Measurements from ENCODE around the gene EFL1. TPM values are rescaled to one million over a fixed set of nuclear protein-coding genes. Genes with fewer than 3 reads are reported as not detected.

Gene EFL1
- polyA plus RNA-seq, 1 donor (not counting 4 experiments of a cell fraction or from before 2014, with no cell fraction given): 32.0 TPM

DNA sequence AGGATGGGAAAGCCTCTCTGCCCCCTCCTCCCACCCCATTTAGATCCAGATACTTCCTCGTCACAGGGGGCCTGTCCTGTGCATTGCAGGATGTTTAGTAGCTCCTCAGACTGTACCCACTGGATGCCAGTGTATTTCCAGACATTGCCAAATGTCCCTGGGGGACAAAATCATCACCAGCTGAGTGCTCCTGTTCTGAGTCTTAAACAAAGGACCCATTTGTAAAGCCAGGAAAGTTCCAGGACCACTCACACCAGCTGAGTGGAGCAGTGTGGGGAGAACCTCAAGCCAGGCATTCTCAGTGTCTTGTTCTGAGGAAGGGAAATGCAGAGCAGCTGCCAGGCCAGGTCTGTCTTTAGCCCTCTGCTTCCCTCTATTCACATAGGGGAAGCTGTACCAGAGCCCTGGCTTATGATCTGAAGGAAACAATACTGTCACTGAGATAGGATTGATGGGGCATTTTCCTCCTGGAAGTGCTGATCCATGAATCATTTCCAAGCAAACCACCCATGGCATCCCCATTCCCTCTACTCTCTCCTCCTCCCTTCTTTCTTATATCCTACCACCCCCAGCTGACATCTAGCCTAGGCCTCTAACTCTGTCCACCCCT lies 149.3 kb downstream of the EFL1 start:
- Histone ChIP-seq H3K36me3 (ENCODE audit: control insufficient read depth in 2 of 2, extremely low read depth in 1 of 2, insufficient read depth in 2 of 2, low read length in 2 of 2) (no peaks in the 10 kb centered on the region), H3K4me3 (ENCODE audit: control insufficient read depth in 2 of 3, extremely low read depth in 1 of 3, insufficient read depth in 2 of 3, low read depth in 1 of 3, low read length in 3 of 3) (no peak overlapping the region), H3K9me3 (ENCODE audit: control insufficient read depth, low read depth, low read length) (no peaks in the 10 kb centered on the region), H3K9ac (ENCODE audit: control insufficient read depth, extremely low read depth, insufficient read depth, low read length) (no peak overlapping the region), H3K9me1 (ENCODE audit: control insufficient read depth, extremely low read depth, insufficient read depth, low read length) (no peaks in the 10 kb centered on the region), H3K27me3 (ENCODE audit: control insufficient read depth, extremely low read depth, insufficient read depth, low read length) (no peaks in the 10 kb centered on the region), H3K4me2 (ENCODE audit: control insufficient read depth, extremely low read depth, insufficient read depth, low read depth, low read length) (no peak overlapping the region), H3K4me1 (ENCODE audit: control insufficient read depth, extremely low read depth, insufficient read depth, low read length) (no peaks in the 10 kb centered on the region), H4K20me1 (ENCODE audit: control insufficient read depth, extremely low read depth, insufficient read depth, low read length) (no peaks in the 10 kb centered on the region), H2AFZ (ENCODE audit: control insufficient read depth, low read length) (no peak overlapping the region), H3K79me2 (ENCODE audit: control insufficient read depth, insufficient read depth, low read length) (no peaks in the 10 kb centered on the region), H3K27ac (ENCODE audit: control insufficient read depth, insufficient read depth, low read length) (no peak overlapping the region)
- DNase-seq (ENCODE audit: low read depth, low spot score) (no peak), FAIRE-seq (no peak)
- no peak for TF ChIP-seq EZH2 (IDR thresholded peaks at IDR 0.05; ENCODE audit: low read length)
- TF ChIP-seq, protein P1, sequence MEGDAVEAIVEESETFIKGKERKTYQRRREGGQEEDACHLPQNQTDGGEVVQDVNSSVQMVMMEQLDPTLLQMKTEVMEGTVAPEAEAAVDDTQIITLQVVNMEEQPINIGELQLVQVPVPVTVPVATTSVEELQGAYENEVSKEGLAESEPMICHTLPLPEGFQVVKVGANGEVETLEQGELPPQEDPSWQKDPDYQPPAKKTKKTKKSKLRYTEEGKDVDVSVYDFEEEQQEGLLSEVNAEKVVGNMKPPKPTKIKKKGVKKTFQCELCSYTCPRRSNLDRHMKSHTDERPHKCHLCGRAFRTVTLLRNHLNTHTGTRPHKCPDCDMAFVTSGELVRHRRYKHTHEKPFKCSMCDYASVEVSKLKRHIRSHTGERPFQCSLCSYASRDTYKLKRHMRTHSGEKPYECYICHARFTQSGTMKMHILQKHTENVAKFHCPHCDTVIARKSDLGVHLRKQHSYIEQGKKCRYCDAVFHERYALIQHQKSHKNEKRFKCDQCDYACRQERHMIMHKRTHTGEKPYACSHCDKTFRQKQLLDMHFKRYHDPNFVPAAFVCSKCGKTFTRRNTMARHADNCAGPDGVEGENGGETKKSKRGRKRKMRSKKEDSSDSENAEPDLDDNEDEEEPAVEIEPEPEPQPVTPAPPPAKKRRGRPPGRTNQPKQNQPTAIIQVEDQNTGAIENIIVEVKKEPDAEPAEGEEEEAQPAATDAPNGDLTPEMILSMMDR (optimal IDR thresholded peaks at IDR 0.05 in 1 of 3, IDR thresholded peaks at IDR 0.05 in 1 of 3, conservative IDR thresholded peaks at IDR 0.05 in 1 of 3; ENCODE audit: extremely low read depth in 1 of 3, insufficient read depth in 2 of 3, low read length in 3 of 3): no peak
- dilution Hi-C loops (cut with MboI; ENCODE audit: extremely low pct_ligation_motif_present, low sequenced_read_pairs): no loop called here

DNA sequence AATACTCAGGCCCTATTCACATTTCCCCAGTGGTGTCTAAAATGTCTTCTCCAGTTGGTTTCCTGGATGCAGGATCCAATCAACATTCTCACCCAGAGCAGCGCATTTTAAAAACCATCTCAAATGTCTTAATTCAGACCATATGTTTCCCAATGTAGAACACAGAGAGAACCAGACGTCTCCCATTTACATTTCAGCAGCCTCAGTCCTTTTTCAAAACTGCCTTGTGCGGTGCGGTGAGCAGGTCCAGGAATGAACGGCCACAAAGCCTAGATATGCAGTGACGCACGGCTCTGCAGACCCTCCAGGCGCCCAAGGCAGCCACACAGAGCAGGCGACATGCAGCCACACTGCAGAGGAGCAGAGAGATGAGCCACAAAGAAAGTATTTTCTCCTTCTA lies 150.6 kb downstream of the EFL1 start:
- Histone ChIP-seq H3K4me3 (ENCODE audit: control insufficient read depth in 2 of 3, extremely low read depth in 1 of 3, insufficient read depth in 2 of 3, low read depth in 1 of 3, low read length in 3 of 3) (no peak overlapping the region), H4K20me1 (ENCODE audit: control insufficient read depth, extremely low read depth, insufficient read depth, low read length) (no peaks in the 10 kb centered on the region), H3K9me1 (ENCODE audit: control insufficient read depth, extremely low read depth, insufficient read depth, low read length) (no peaks in the 10 kb centered on the region), H3K4me2 (ENCODE audit: control insufficient read depth, extremely low read depth, insufficient read depth, low read depth, low read length) (no peak overlapping the region), H3K36me3 (ENCODE audit: control insufficient read depth in 2 of 2, extremely low read depth in 1 of 2, insufficient read depth in 2 of 2, low read length in 2 of 2) (no peaks in the 10 kb centered on the region), H3K79me2 (ENCODE audit: control insufficient read depth, insufficient read depth, low read length) (no peaks in the 10 kb centered on the region), H3K9ac (ENCODE audit: control insufficient read depth, extremely low read depth, insufficient read depth, low read length) (no peak overlapping the region), H3K4me1 (ENCODE audit: control insufficient read depth, extremely low read depth, insufficient read depth, low read length) (no peaks in the 10 kb centered on the region), H3K27ac (ENCODE audit: control insufficient read depth, insufficient read depth, low read length) (no peak overlapping the region), H2AFZ (ENCODE audit: control insufficient read depth, low read length) (no peak overlapping the region), H3K9me3 (ENCODE audit: control insufficient read depth, low read depth, low read length) (no peaks in the 10 kb centered on the region), H3K27me3 (ENCODE audit: control insufficient read depth, extremely low read depth, insufficient read depth, low read length) (no peaks in the 10 kb centered on the region)
- dilution Hi-C loops (cut with MboI; ENCODE audit: extremely low pct_ligation_motif_present, low sequenced_read_pairs): no loop called here
- DNase-seq (ENCODE audit: low read depth, low spot score): no peak
- FAIRE-seq: no peak
- TF ChIP-seq EZH2 (IDR thresholded peaks at IDR 0.05; ENCODE audit: low read length): no peak
- TF ChIP-seq, protein P1 (optimal IDR thresholded peaks at IDR 0.05 in 1 of 3, IDR thresholded peaks at IDR 0.05 in 1 of 3, conservative IDR thresholded peaks at IDR 0.05 in 1 of 3; ENCODE audit: extremely low read depth in 1 of 3, insufficient read depth in 2 of 3, low read length in 3 of 3): no peak
